GM21619 (cell line): ENCODE data around the gene FUT2.
"Not testable (repeated sequence)": the region's sequence is repeated elsewhere in the genome, so short reads cannot be mapped to it uniquely, and the experiment has no call there.

Experiments used
- ATAC-seq: cut with Tn5 transposase; IDR thresholded peaks from one replicate; pipeline ENCODE4 v1.9.1; 2021; ENCODE audit not compliant: unreplicated experiment

The FUT2 gene

GRCh38 chr19:48698046-48698445, 2.3 kb downstream of the FUT2 start:
- no peak for ATAC-seq

GRCh38 chr19:48702701-48703100, 6.9 kb downstream of the FUT2 start:
- ATAC-seq = no peak

GRCh38 chr19:48703316-48703715, 7.5 kb downstream of the FUT2 start:
- no peak for ATAC-seq

- no peak for ATAC-seq
These were observed 9.7 kb downstream of the FUT2 start for GRCh38 chr19:48705431-48705830.

- ATAC-seq = no peak
These were observed 12.7 kb downstream of the FUT2 start for GRCh38 chr19:48708471-48708870.

- no peak for ATAC-seq
These were observed 15.4 kb downstream of the FUT2 start for GRCh38 chr19:48711106-48711662.

- ATAC-seq = no peak
These were observed 17.5 kb downstream of the FUT2 start for GRCh38 chr19:48713041-48713863.

GRCh38 chr19:48713864-48714755, 18.3 kb downstream of the FUT2 start:
- peak; percentile 85 for ATAC-seq

- ATAC-seq = no peak
These were observed 19.2 kb downstream of the FUT2 start for GRCh38 chr19:48714759-48715675.

GRCh38 chr19:48715681-48716171, 20.0 kb downstream of the FUT2 start:
- ATAC-seq = no peak

GRCh38 chr19:48716562-48717291, 21.0 kb downstream of the FUT2 start:
- no peak for ATAC-seq

- ATAC-seq = not testable (repeated sequence)
These were observed 22.3 kb downstream of the FUT2 start for GRCh38 chr19:48718106-48718505.

- ATAC-seq = no peak
These were observed 23.0 kb downstream of the FUT2 start for GRCh38 chr19:48718711-48719231.

- no peak for ATAC-seq
These were observed 23.7 kb downstream of the FUT2 start, which contains the start of gene MAMSTR for GRCh38 chr19:48719263-48720171. Gene MAMSTR (minus strand): TSS chr19:48719725. CDS start chr19:48719031, 694 bp downstream.

- no peak for ATAC-seq
These were observed 24.5 kb downstream of the FUT2 start for GRCh38 chr19:48720251-48720612.

GRCh38 chr19:48720613-48721296, 25.0 kb downstream of the FUT2 start:
- ATAC-seq = peak; percentile 81

GRCh38 chr19:48722196-48722708, 26.5 kb downstream of the FUT2 start:
- no peak for ATAC-seq
